Measurements from ENCODE around the gene SRGAP2B.
"Not testable (repeated sequence)": the region's sequence is repeated elsewhere in the genome, so short reads cannot be mapped to it uniquely, and the experiment has no call there.

SRGAP2B gene

DNA sequence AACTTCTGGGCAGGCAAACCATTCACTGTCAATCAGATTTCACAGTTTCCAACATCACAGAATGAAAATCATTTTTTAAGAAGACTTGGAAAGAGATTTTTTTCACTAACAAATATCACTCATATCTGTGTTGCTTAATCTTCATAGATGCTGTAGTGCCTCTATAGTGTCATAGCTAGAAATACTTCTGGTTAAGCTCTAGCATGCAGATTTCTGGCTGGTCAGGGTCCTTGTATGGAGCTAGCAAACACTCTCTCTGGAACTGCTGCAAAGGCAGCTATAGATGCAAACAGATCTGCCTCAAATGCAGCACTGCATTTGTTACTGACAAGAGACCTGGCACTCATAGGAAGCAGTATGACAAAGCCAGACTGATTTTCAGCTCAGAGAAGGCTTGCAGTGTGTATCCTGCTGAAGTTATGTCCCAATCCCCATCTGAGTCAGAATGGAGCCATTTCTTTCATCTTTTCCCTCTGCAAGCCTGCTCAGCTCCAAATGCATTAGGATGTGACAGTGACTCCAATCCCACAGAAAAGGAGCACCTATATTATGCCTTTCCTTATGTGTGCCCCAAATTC lies 99.2 kb downstream of the SRGAP2B start:
- not testable (repeated sequence) for DNase-seq

DNA sequence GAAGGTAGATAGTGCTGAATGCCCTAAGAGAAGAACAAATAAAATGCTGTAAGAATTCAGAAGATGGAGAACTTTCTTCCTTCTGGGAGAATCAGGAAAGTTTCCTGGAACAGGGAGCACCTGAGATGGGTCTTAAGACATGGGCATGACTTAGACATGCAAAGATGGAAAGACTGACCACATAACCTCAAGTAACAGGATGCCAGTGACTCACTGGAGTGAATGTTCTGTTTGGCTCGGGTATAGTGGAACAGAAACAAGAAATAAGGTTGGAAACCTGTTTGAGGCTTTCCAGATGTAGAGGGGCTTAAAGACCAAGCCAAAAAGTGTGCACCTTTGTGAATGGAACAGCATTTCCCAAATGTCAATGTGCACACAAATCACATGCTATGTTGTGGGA lies 102.2 kb downstream of the SRGAP2B start:
- DNase-seq = not testable (repeated sequence)

DNA sequence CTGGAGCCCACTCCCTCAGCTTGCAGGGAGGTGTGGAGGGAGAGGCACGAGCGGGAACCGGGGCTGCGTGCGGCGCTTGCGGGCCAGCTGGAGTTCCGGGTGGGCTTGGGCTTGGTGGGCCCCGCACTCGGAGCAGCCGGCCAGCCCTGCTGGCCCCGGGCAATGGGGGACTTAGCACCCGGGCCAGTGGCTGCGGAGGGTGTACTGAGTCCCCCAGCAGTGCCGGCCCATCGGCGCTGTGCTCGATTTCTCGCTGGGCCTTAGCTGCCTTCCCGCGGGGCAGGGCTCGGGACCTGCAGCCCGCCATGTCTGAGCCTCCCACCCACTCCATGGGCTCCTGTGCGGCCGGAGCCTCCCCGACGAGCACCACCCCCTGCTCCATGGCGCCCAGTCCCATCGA lies 104.5 kb downstream of the SRGAP2B start:
- DNase-seq = not testable (repeated sequence)

- DNase-seq = not testable (repeated sequence)
Measured at GRCh38 chr1:144987131-144987530, 108.0 kb downstream of the SRGAP2B start.

- DNase-seq = not testable (repeated sequence)
Measured at GRCh38 chr1:144986171-144986860, 108.8 kb downstream of the SRGAP2B start.

DNA sequence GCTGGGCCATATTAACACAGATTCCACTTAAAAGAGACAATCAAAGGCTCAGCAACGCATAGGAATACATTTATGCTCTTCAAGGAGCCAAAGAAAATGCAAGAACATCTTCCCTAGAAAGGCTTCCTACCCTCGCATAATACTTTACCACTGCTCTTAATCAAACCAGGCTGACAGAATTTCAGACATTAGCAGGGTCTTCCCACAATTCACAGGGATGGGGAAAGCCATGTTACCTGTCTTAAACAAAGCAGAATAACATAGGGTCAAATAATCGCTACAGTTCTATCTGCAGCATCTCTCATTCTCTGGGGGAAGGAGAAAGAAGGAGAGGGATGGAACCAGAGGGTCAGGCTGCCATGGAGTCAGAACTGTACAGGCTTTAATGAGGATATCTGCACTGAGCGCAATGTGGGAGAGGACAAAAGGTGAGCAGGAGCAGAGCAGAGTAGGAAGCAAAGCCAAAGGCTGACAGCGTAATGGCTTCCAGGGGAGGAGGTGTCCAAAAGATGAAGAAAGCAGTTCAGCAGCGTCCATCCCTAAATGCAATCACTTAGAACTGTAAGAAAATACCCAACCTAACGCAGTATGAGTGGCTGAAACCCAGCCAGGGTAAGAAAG lies 109.5 kb downstream of the SRGAP2B start:
- not testable (repeated sequence) for DNase-seq

DNA sequence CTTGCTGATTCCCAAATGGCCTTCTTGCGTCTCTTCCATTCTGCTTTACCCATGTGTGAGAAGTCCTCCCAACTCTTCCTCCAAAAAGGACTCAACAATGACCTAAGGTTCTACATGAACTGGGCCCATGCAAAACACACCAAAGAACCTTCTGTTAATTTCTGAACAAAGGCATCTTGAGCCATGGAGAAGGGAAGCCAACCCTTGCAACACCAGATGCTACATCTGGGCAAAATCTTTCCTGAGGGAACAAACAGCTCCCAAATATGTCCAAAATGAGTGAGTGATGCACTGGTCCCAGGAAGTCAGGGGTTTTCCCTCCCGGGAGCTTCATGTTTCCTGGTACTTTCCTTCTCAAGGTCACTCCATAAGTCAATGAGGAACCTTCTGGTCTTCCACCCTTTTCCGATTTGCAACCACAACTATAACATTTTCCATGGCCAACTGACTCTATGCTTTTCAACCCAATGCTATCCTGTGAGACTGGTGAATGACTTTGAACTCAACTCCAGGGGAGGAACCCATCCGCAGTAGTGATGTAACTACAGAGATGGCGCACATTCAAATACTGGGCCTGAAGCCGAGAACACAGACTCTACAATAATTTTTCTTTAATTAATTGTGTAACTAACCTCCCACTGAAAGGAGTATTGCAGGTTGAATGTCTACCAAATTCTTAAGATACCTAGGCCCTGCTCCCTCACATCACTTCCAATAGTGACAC lies 112.2 kb downstream of the SRGAP2B start:
- not testable (repeated sequence) for DNase-seq

- not testable (repeated sequence) for DNase-seq
Measured at GRCh38 chr1:144981157-144981556, 114.0 kb downstream of the SRGAP2B start.

GRCh38 chr1:144979960-144980595 lies 115.0 kb downstream of the SRGAP2B start:
- not testable (repeated sequence) for DNase-seq

DNA sequence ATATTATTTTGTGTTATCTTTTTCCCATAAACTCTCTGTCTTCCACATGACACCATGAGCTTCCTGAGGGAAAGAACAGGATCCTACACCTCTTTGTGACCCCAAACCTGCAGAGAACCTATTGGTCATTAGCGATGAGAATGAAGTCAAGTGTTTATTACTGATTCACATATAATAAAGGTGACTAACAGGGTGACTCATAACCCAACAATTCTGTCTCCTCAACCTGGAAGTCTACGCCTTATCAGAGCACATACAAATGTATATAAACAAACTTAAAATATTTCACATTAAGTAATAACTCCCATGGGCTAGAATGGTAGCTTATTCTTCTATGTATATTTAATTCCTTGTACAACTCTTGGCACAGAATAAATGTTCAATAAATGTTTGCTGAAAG lies 117.3 kb downstream of the SRGAP2B start:
- not testable (repeated sequence) for DNase-seq

- DNase-seq = not testable (repeated sequence)
Measured at GRCh38 chr1:144971936-144972335, 123.2 kb downstream of the SRGAP2B start.

GRCh38 chr1:144966488-144966887 lies 128.6 kb downstream of the SRGAP2B start:
- DNase-seq = not testable (repeated sequence)

DNA sequence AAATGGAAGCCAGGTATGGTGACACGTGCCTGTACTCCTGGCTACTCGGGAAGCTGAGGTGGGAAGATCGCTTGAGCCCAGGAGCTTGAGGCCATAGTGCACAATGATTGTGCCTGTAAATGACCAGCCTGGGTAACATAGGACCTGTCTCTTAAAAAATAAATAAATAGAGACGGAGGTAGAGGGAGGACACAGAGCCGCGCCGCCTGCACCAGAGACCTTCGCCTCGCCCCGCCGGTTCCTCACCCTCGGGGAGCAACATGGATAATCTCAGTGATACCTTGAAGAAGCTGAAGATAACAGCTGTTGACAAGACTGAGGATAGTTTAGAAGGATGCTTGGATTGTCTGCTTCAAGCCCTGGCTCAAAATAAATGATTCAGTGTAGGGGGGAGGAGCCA lies 130.4 kb downstream of the SRGAP2B start:
- not testable (repeated sequence) for DNase-seq

DNA sequence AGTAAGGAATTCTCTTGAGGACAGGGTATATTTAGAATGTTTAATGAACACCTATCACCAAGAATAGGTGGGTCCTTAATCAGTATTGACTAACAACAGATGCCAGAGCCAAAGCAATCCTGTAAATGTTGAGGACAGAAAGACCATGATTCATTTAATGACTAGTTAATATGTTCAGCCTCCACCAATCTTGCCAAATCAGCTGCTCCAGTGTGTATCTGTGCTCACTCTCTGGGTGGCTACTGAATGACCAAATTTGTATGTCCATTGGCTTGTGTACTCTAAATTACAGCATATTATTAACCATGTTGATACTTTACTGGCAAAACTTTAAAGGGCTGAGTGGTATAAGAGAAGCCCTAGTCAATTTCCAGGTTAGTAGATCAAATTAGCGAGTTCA lies 130.9 kb downstream of the SRGAP2B start:
- DNase-seq = not testable (repeated sequence)

DNA sequence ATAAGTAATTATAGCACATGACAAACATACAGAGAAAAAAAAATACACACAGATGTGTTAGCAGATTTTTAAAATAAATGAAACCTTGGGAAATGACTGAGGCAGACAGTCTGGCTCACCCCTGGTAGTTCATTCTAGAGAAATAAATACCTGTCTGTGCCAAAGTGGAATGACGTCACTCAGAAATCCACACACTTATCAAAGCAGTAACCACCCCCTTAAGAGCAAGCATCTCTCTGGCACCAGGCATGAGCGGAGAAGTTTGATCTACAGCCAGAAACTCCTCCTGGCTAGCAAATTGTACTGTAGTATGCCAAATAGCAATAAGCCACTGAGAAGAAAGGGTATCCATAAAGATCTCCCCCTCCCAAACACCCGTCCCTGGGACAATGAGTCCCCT lies 131.6 kb downstream of the SRGAP2B start:
- not testable (repeated sequence) for DNase-seq

GRCh38 chr1:144961604-144962583 lies 133.2 kb downstream of the SRGAP2B start:
- not testable (repeated sequence) for DNase-seq

GRCh38 chr1:144960929-144961488 lies 134.1 kb downstream of the SRGAP2B start:
- not testable (repeated sequence) for DNase-seq

DNA sequence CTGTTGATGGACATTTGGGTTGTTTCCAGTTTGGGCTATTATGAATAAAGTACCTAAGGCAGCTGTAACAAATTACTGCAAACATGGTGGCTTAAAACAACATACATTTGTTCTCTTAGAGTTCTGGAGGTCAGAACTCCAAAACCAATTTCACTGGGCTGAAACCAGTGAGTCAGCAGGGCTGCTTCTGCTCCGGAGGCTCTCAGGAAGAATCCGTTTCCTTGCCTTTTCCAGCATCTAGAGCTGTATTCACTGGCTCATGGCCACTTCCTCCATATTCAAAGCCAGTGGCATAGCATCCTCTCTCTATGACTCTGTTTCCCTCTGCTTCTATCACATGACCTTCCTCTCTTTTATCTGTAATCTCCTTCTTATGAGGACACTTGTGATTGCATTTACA lies 146.7 kb downstream of the SRGAP2B start:
- DNase-seq = not testable (repeated sequence)

DNA sequence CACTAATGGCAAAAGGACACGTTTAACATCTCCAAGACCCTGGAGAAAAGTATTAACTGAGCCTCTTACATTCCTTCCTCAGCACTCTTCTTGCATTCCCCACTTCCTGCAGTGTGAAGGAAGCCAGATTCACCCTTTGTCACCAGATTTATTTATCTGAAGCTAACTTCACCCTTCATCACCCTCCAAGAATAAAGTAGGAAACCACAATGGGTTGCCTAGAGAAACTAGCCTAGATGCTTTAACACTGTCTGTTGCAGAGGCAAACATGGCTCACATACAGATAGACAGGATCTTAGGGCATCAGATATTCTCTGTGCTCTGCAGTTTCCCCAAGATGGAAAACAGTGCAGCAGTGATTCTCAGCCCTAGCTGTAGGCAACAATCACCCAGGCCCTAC lies 147.6 kb downstream of the SRGAP2B start:
- DNase-seq = not testable (repeated sequence)

DNA sequence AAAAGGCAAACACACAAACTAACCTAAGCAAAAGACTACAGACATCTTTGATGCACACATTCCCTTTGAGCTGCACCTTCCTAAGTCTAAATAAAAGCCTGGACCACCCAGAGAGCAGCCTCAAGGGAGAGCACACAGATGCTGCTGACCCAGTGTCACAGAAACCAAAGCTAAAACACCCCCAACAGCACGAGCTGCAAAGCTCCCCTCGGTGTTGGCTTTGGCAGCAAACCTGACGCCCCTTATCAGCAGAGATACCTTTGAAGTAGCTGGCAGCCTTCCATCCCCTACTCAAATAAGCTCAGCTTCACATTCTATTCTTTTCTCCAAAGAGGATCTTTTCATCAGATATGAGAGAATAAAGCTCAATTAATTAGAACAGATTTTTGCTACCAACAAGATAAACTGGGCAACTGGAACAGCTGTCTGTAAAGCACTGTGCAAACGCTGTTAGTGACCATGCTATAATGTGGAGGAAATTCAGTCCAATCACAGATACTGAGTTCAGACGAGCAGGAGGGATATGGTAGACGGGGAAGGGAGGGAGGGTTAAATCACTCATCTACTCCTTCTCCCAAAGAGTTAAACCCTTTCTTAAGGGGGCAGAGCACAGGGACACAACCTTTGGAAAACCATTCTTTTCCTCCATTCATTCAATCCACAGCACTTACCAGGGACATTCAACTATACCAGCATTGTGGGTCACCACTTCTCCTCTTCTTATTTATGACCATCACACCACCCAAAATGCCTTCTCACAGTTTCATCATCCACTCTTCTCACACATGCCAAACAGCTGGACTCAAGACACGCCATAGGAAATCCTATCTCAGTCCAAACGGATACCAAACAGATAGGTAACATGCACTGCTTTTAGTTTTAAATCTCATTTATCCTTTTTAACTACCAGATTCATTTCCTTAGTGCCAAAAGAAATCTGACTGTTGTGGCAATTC lies 148.3 kb downstream of the SRGAP2B start:
- not testable (repeated sequence) for DNase-seq
